IMR-90 (cell line): ENCODE measurements around the gene OPCML. TPM values are rescaled to one million over a fixed set of nuclear protein-coding genes. Genes with fewer than 3 reads are reported as not detected.

Experiments used
- ATAC-seq: fragments of 200-7000 bp; cut with Tn5 transposase; 2 replicates; pipeline ENCODE4 v1.9.1; 2020; ENCODE audit warnings: low read depth, mild to moderate bottlenecking, moderate library complexity
- BruUV-seq: library from RNA; stranded (reverse); fragments of 400-500 nt; replicated peaks from 2 replicates; lab custom pipeline; 2021; lab: Mats Ljungman, UMichigan
- CTCF ChIA-PET: fragments of 300-600 bp; formaldehyde crosslinking; extraction: SDS; loops from one replicate; lab custom pipeline; 2021; ENCODE audit warnings: antibody characterized with exemption; lab: Yijun Ruan, JAX
- POLR2A ChIA-PET: fragments of 300-600 bp; sonication (Branson Sonifier 250); formaldehyde crosslinking; loops from one replicate; lab custom pipeline; 2022; ENCODE audit warnings: antibody characterized with exemption; ENCODE audit not compliant: unreplicated experiment; lab: Charles Lee
- DNase-seq: peaks from one replicate; pipeline ENCODE4 v3.0.0; 2013
- H2AFZ ChIP-seq: replicated peaks from 2 replicates; pipeline ENCODE3; 2013; ENCODE audit warnings: low read length, mild to moderate bottlenecking; ENCODE audit not compliant: poor library complexity
- H2AK5ac ChIP-seq: 2 replicates; pipeline ENCODE4 v1.6.1; 2013; ENCODE audit warnings: low read depth, low read length, inconsistent platforms
- H2AK9ac ChIP-seq: replicated peaks from 2 replicates; pipeline ENCODE3; 2013; ENCODE audit warnings: mild to moderate bottlenecking, low read depth, low read length, moderate library complexity; ENCODE audit not compliant: poor library complexity
- H2BK120ac ChIP-seq: 2 replicates; pipeline ENCODE4 v1.6.1; 2013; ENCODE audit warnings: low read depth, low read length, inconsistent platforms
- H2BK15ac ChIP-seq: 3 replicates; pipeline ENCODE4 v1.6.1; 2013; ENCODE audit warnings: low read depth, low read length, inconsistent platforms
- H2BK20ac ChIP-seq: 2 replicates; pipeline ENCODE4 v1.6.1; 2013; ENCODE audit warnings: low read depth, mild to moderate bottlenecking, inconsistent platforms, low read length, moderate library complexity
- H2BK5ac ChIP-seq: 2 replicates; pipeline ENCODE4 v1.6.1; 2013; ENCODE audit warnings: mild to moderate bottlenecking, low read depth, low read length, inconsistent platforms; ENCODE audit not compliant: poor library complexity, severe bottlenecking
- H3K14ac ChIP-seq: replicated peaks from 2 replicates; pipeline ENCODE4 v1.6.1; 2013; ENCODE audit warnings: low read depth, low read length, inconsistent platforms
- H3K18ac ChIP-seq: 2 replicates; pipeline ENCODE4 v1.6.1; 2013; ENCODE audit warnings: low read depth, low read length, control low read depth
- H3K23ac ChIP-seq: 2 replicates; pipeline ENCODE4 v1.6.1; 2013; ENCODE audit warnings: low read depth, low read length, inconsistent platforms
- H3K27ac ChIP-seq: 2 replicates; pipeline ENCODE4 v1.5.1; 2013; ENCODE audit warnings: mild to moderate bottlenecking, control low read depth, low read length; ENCODE audit not compliant: insufficient read depth
- H3K27me3 ChIP-seq: 2 replicates; pipeline ENCODE4 v1.6.1; 2013; ENCODE audit warnings: low read length; ENCODE audit not compliant: control insufficient read depth, insufficient read depth
- H3K36me3 ChIP-seq: 2 replicates; pipeline ENCODE4 v1.6.1; 2013; ENCODE audit warnings: low read length, mixed read lengths; ENCODE audit not compliant: control insufficient read depth, insufficient read depth
- H3K4ac ChIP-seq: 2 replicates; pipeline ENCODE4 v1.6.1; 2013; ENCODE audit warnings: low read depth, low read length, inconsistent platforms
- H3K4me1 ChIP-seq: 2 replicates; pipeline ENCODE4 v1.6.1; 2013; ENCODE audit warnings: low read length, mixed read lengths; ENCODE audit not compliant: control insufficient read depth, insufficient read depth
- H3K4me2 ChIP-seq: 2 replicates; pipeline ENCODE4 v1.6.1; 2013; ENCODE audit warnings: low read depth, mild to moderate bottlenecking, control low read depth, low read length, moderate library complexity
- H3K4me3 ChIP-seq: 2 replicates; pipeline ENCODE4 v1.5.1; 2013; ENCODE audit warnings: low read depth, mild to moderate bottlenecking, control low read depth, low read length, moderate library complexity; ENCODE audit not compliant: insufficient read depth
- H3K56ac ChIP-seq: 2 replicates; pipeline ENCODE4 v1.6.1; 2013; ENCODE audit warnings: low read length, inconsistent platforms; ENCODE audit not compliant: insufficient read depth; ENCODE audit errors: extremely low read depth
- H3K79me1 ChIP-seq, 2 experiments: 2 replicates each; pipeline ENCODE4 v1.6.1; 2013; ENCODE audit warnings: low read length in 2 of 2, inconsistent platforms in 1 of 2, low read depth in 1 of 2
- H3K9ac ChIP-seq: 2 replicates; pipeline ENCODE4 v1.6.1; 2013; ENCODE audit warnings: low read depth, low read length, control low read depth
- H3K9me1 ChIP-seq: 2 replicates; pipeline ENCODE4 v1.6.1; 2013; ENCODE audit warnings: low read length, inconsistent platforms; ENCODE audit not compliant: insufficient read depth
- H3K9me3 ChIP-seq: 2 replicates; pipeline ENCODE4 v1.6.1; 2013; ENCODE audit warnings: low read length; ENCODE audit not compliant: control insufficient read depth, insufficient read depth
- H4K20me1 ChIP-seq: 2 replicates; pipeline ENCODE4 v1.6.1; 2013; ENCODE audit warnings: low read length, inconsistent platforms; ENCODE audit not compliant: insufficient read depth
- H4K5ac ChIP-seq: 2 replicates; pipeline ENCODE4 v1.6.1; 2013; ENCODE audit warnings: mild to moderate bottlenecking, low read depth, low read length, control low read depth
- H4K8ac ChIP-seq, 2 experiments: 2 replicates each; pipeline ENCODE4 v1.6.1; 2013; ENCODE audit warnings: low read depth in 2 of 2, low read length in 2 of 2, control low read depth in 1 of 2, inconsistent platforms in 1 of 2
- H4K91ac ChIP-seq: 2 replicates; pipeline ENCODE4 v1.6.1; 2013; ENCODE audit warnings: low read depth, low read length, inconsistent platforms; ENCODE audit not compliant: insufficient read depth
- BHLHE40 ChIP-seq: fragments of 150-350 bp; IDR thresholded peaks from 2 replicates; pipeline ENCODE4 v1.6.1; 2016; ENCODE audit warnings: mild to moderate bottlenecking, low read depth, low read length
- CEBPB ChIP-seq: IDR thresholded peaks from 2 replicates; pipeline ENCODE4 v1.6.1; 2012; ENCODE audit warnings: low read depth, low read length, improper control_type of control experiment
- CHD1 ChIP-seq: IDR thresholded peaks from 2 replicates; pipeline ENCODE4 v1.6.1; 2012; ENCODE audit warnings: low read depth, low read length, improper control_type of control experiment
- FOS ChIP-seq: fragments of 150-350 bp; IDR thresholded peaks from 2 replicates; pipeline ENCODE4 v1.6.1; 2016; ENCODE audit warnings: low read depth, low read length
- MAFK ChIP-seq: IDR thresholded peaks from 2 replicates; pipeline ENCODE4 v1.6.1; 2012; ENCODE audit warnings: low read depth, low read length, improper control_type of control experiment
- MXI1 ChIP-seq: IDR thresholded peaks from 2 replicates; pipeline ENCODE4 v1.6.1; 2012; ENCODE audit warnings: low read depth, mild to moderate bottlenecking, low read length, moderate library complexity, borderline replicate concordance
- NFE2L2 ChIP-seq: fragments of 150-350 bp; IDR thresholded peaks from 2 replicates; pipeline ENCODE4 v1.6.1; 2016; ENCODE audit warnings: low read depth, mild to moderate bottlenecking, low read length
- POLR2A ChIP-seq: IDR thresholded peaks from 2 replicates; pipeline ENCODE4 v1.6.1; 2012; ENCODE audit warnings: mild to moderate bottlenecking, low read depth, low read length
- RAD21 ChIP-seq: IDR thresholded peaks from 2 replicates; pipeline ENCODE4 v1.6.1; 2012; ENCODE audit warnings: low read length, improper control_type of control experiment
- RCOR1 ChIP-seq: IDR thresholded peaks from 2 replicates; pipeline ENCODE4 v1.6.1; 2012; ENCODE audit warnings: mild to moderate bottlenecking, low read length, improper control_type of control experiment; ENCODE audit not compliant: insufficient replicate concordance
- RFX5 ChIP-seq: IDR thresholded peaks from 2 replicates; pipeline ENCODE4 v1.8.0; 2012; ENCODE audit warnings: low read depth, mild to moderate bottlenecking, low read length, moderate library complexity
- SMC3 ChIP-seq: fragments of 150-350 bp; IDR thresholded peaks from 2 replicates; pipeline ENCODE4 v1.6.1; 2016; ENCODE audit warnings: low read depth, mild to moderate bottlenecking, antibody characterized with exemption, low read length, moderate library complexity
- USF2 ChIP-seq: fragments of 150-350 bp; IDR thresholded peaks from 2 replicates; pipeline ENCODE4 v1.6.1; 2017; ENCODE audit warnings: mild to moderate bottlenecking, antibody characterized with exemption, low read length, low read depth
- WGBS, 2 experiments: methylation state at CpG; one replicate each; pipeline versions ENCODE4 v1.1.5 to v1.1.7; 2013; ENCODE audit warnings: missing lambda C conversion rate in 2 of 2; ENCODE audit not compliant: insufficient read length in 1 of 2; ENCODE audit errors: extremely low coverage in 2 of 2; 5-methylcytosine and 5-hydroxymethylcytosine counted together
- dilution Hi-C: fragments of 300-500 bp; cut with HindIII; formaldehyde crosslinking; loops from one replicate; pipeline ENCODE4 v1.14.3; 2018; ENCODE audit warnings: low sequenced_read_pairs; ENCODE audit not compliant: unreplicated experiment
- in situ Hi-C: fragments of 300-500 bp; cut with MboI; formaldehyde crosslinking; loops from 3 replicates; pipeline ENCODE4 v1.14.3; 2019; ENCODE audit warnings: low sequenced_read_pairs, inconsistent platforms, mixed read lengths
- intact Hi-C: fragments of 100-400 bp; cut with micrococcal nuclease; formaldehyde crosslinking; loops from 2 replicates; pipeline ENCODE4 v1.10.0; 2022
- polyA plus RNA-seq, 3 experiments: library from polyadenylated mRNA; depleted of rRNA; stranded (reverse); fragments of >200 nt; gene quantifications; 2 replicates each; pipeline ENCODE4 v1.2.3, GENCODE V29; 2012; ENCODE audit warnings: low replicate concordance in 1 of 3
- total RNA-seq: library from RNA; depleted of rRNA; stranded (reverse); fragments of >200 nt; gene quantifications from 2 replicates; pipeline ENCODE4 v1.2.3, GENCODE V29; 2012
- TF ChIP-seq, protein P1 (sequence below): fragments of 150-350 bp; IDR thresholded peaks from 2 replicates; pipeline ENCODE4 v1.6.1; 2016; ENCODE audit warnings: low read depth, mild to moderate bottlenecking, low read length, moderate library complexity, borderline replicate concordance
- TF ChIP-seq, protein P2 (sequence below): conservative IDR thresholded peaks from 2 replicates; pipeline ENCODE4 v1.5.1; 2012; ENCODE audit warnings: mild to moderate bottlenecking, low read depth, low read length, improper control_type of control experiment

The OPCML gene
- total and polyA plus RNA-seq, 2 of the 4 experiments (the other 2 are of a cell fraction): under 0.01 to 2.6 TPM

GRCh38 chr11:133064152-133064877 is 468.0 kb downstream of the OPCML start:
- Histone ChIP-seq H3K4ac (no peak overlapping the region; the same call in 1 of the 2 replicates), H2AK9ac (no peak overlapping the region), H3K9ac (peak overlapping the region; percentile 12; the same call in 1 of the 2 replicates), H3K4me2 (peak overlapping the region; percentile 65), H3K9me3 (no peaks in the 10 kb centered on the region), H3K79me1 (no peaks in the 10 kb centered on the region), H2BK20ac (no peak overlapping the region), H3K4me3 (peak overlapping the region; percentile 44), H3K27me3 (no peaks in the 10 kb centered on the region), H2AFZ (peak overlapping the region; percentile 85), H3K56ac (no peak overlapping the region), H4K91ac (no peak overlapping the region), H4K20me1 (no peaks in the 10 kb centered on the region), H4K8ac (peak overlapping the region; percentile 71 to 75; a peak in 3 of 4 replicates), H4K5ac (peak overlapping the region; percentile 29; the same call in 1 of the 2 replicates), H2BK5ac (no peak overlapping the region), H3K36me3 (no peaks in the 10 kb centered on the region), H3K14ac (no peak overlapping the region), H3K27ac (no peak overlapping the region), H3K23ac (no peak overlapping the region), H2BK15ac (no peak overlapping the region), H2BK120ac (no peak overlapping the region), H2AK5ac (no peak overlapping the region), H3K9me1 (no peaks in the 10 kb centered on the region), H3K18ac (no peak overlapping the region), H3K4me1 (no peaks in the 10 kb centered on the region)
- no TSS peak for BruUV-seq
- intact Hi-C loops: loop anchor here (5.0 to 10.0 kb wide), 3 partner anchors 930 to 1377 kb away; no protein-coding TSS in a partner anchor
- POLR2A ChIA-PET: no interaction called here
- WGBS, 2 experiments: 6% methylated on average over 12 of the region's 44 CpGs; no CpG with 5 or more reads in 1 of the 2 experiments
- peak; percentile 92 for ATAC-seq
- dilution Hi-C loops: no loop called here
- DNase-seq: peak; percentile 48
- in situ Hi-C loops: loop anchor here (10.0 kb wide), 1 partner anchor 1200 kb away; no protein-coding TSS in a partner anchor
- CTCF ChIA-PET: interaction anchor here (0.6 to 2.0 kb wide), 5 partner anchors 10 to 1278 kb away, joined by 3 to 6 read pairs (median 3); no protein-coding TSS in a partner anchor
- TF ChIP-seq RCOR1 (no peak), MAFK (no peak), CHD1 (no peak), SMC3 (peak; percentile 47), MXI1 (no peak), NFE2L2 (no peak), POLR2A (no peak), FOS (no peak), BHLHE40 (no peak), RAD21 (peak; percentile 76), CEBPB (no peak), USF2 (no peak), RFX5 (no peak)
- TF ChIP-seq, protein P1, sequence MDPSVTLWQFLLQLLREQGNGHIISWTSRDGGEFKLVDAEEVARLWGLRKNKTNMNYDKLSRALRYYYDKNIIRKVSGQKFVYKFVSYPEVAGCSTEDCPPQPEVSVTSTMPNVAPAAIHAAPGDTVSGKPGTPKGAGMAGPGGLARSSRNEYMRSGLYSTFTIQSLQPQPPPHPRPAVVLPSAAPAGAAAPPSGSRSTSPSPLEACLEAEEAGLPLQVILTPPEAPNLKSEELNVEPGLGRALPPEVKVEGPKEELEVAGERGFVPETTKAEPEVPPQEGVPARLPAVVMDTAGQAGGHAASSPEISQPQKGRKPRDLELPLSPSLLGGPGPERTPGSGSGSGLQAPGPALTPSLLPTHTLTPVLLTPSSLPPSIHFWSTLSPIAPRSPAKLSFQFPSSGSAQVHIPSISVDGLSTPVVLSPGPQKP: no peak
- TF ChIP-seq, protein P2, sequence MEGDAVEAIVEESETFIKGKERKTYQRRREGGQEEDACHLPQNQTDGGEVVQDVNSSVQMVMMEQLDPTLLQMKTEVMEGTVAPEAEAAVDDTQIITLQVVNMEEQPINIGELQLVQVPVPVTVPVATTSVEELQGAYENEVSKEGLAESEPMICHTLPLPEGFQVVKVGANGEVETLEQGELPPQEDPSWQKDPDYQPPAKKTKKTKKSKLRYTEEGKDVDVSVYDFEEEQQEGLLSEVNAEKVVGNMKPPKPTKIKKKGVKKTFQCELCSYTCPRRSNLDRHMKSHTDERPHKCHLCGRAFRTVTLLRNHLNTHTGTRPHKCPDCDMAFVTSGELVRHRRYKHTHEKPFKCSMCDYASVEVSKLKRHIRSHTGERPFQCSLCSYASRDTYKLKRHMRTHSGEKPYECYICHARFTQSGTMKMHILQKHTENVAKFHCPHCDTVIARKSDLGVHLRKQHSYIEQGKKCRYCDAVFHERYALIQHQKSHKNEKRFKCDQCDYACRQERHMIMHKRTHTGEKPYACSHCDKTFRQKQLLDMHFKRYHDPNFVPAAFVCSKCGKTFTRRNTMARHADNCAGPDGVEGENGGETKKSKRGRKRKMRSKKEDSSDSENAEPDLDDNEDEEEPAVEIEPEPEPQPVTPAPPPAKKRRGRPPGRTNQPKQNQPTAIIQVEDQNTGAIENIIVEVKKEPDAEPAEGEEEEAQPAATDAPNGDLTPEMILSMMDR: peak; percentile 63
